ENCODE results near the gene EPHB6.

EPHB6 gene

DNA sequence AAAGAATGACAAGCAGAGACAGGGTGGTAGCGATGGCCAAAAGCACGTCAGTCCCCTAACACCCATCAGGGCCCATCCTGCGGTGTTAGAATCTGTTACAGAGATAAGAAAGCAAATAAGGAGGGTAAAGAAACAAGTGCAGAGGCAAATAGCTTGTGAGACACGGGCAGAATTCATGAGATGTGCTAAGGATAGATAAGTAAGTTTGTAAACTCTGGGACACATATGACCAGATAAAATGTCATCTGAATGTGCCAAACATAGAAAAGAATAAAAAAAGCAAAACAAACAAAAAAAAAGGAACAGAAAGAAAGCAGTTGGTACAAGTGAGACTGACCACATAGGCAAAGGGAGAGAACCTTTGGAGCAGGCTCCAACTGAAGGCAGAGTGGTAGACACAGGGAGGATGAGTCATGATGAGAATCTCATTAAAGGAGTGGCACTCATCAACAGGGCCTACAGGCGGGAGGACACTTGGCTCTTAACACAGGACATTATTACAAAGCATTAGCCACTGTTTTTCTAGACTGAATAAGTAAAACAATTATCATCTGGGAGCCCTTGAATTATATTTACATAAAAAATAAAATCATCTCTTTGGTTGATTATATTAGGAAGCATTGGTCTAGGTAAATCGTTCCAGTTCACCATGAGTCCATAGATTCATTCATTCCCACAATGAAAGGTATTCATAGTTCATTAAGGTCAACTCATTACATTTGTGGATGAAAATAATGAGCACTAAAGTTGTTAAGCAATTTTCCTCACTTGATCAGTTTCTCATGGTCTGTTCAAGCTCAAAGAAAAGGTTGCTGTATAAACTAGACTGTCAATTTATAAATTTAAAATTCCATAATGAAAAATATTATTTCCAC lies 21.5 kb upstream of the EPHB6 start:
- Histone ChIP-seq H3K27me3 (ENCODE audit: control insufficient read depth in 1 of 2, insufficient read depth in 2 of 2, low read length in 2 of 2) (peaks cover 0 to 2% of the 10 kb centered on the region in 2 donors), H3K27ac (ENCODE audit: low read depth, low read length) (no peak overlapping the region), H3K9me3 (ENCODE audit: control insufficient read depth in 1 of 2, low read length in 2 of 2) (no peaks in the 10 kb centered on the region), H3K36me3 (ENCODE audit: control insufficient read depth in 1 of 2, insufficient read depth in 2 of 2, low read length in 2 of 2) (no peaks in the 10 kb centered on the region), H3K9ac (ENCODE audit: low read depth in 1 of 2, low read length in 2 of 2) (no peak overlapping the region), H3K4me3 (ENCODE audit: low read depth in 1 of 2, low read length in 2 of 2) (no peak overlapping the region), H3K4me1 (ENCODE audit: control insufficient read depth in 1 of 2, insufficient read depth in 2 of 2, low read length in 2 of 2) (no peaks in the 10 kb centered on the region)

DNA sequence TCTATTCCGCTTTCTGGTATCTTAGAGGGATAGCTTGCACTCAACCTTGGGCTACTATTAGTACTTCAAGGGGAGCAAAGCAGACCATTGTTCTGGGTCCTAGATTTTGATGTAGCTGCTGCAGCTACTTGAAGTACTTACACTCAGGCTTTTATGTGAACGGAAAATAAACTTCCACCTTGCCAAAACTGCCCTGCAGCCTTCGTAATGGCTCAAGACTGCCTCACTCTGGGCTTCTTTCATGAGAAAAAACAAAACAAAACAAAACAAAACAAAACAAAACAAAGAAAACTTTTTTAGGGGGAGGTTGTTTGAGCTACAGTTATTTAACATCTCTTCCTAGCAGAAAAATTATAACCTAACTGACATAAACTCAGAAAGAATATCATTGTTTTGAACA lies 19.4 kb upstream of the EPHB6 start:
- Histone ChIP-seq H3K9ac (ENCODE audit: low read depth in 1 of 2, low read length in 2 of 2) (no peak overlapping the region), H3K36me3 (ENCODE audit: control insufficient read depth in 1 of 2, insufficient read depth in 2 of 2, low read length in 2 of 2) (no peaks in the 10 kb centered on the region), H3K4me3 (ENCODE audit: low read depth in 1 of 2, low read length in 2 of 2) (no peak overlapping the region), H3K27ac (ENCODE audit: low read depth, low read length) (no peak overlapping the region), H3K4me1 (ENCODE audit: control insufficient read depth in 1 of 2, insufficient read depth in 2 of 2, low read length in 2 of 2) (no peaks in the 10 kb centered on the region), H3K27me3 (ENCODE audit: control insufficient read depth in 1 of 2, insufficient read depth in 2 of 2, low read length in 2 of 2) (no peaks in the 10 kb centered on the region), H3K9me3 (ENCODE audit: control insufficient read depth in 1 of 2, low read length in 2 of 2) (no peaks in the 10 kb centered on the region)

DNA sequence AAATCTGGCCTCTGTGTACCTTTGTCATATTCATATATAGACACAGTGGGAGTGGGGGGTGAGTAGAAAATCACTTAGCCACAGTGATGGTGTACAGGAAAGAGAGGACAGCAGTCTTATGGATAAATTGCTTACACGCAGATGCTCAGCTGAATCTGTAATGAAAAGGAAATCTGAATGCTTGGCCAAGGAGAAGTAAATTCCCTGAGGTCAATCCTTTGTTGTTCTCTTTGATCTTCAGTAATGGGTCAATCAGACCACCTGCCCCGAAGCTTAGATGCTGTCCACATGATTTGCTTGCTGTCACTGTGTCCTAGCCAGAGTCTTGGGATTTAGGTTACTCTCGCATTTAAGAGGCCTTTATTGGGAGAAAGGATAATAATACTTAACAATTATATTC lies 18.4 kb upstream of the EPHB6 start:
- H3K9me3 ChIP-seq (ENCODE audit: control insufficient read depth in 1 of 2, low read length in 2 of 2) = no peaks in the 10 kb centered on the region
- no peaks in the 10 kb centered on the region for H3K27me3 ChIP-seq (ENCODE audit: control insufficient read depth in 1 of 2, insufficient read depth in 2 of 2, low read length in 2 of 2)
- H3K4me3 ChIP-seq (ENCODE audit: low read depth in 1 of 2, low read length in 2 of 2) = no peak overlapping the region
- H3K9ac ChIP-seq (ENCODE audit: low read depth in 1 of 2, low read length in 2 of 2) = no peak overlapping the region
- H3K27ac ChIP-seq (ENCODE audit: low read depth, low read length) = no peak overlapping the region
- no peaks in the 10 kb centered on the region for H3K4me1 ChIP-seq (ENCODE audit: control insufficient read depth in 1 of 2, insufficient read depth in 2 of 2, low read length in 2 of 2)
- no peaks in the 10 kb centered on the region for H3K36me3 ChIP-seq (ENCODE audit: control insufficient read depth in 1 of 2, insufficient read depth in 2 of 2, low read length in 2 of 2)

DNA sequence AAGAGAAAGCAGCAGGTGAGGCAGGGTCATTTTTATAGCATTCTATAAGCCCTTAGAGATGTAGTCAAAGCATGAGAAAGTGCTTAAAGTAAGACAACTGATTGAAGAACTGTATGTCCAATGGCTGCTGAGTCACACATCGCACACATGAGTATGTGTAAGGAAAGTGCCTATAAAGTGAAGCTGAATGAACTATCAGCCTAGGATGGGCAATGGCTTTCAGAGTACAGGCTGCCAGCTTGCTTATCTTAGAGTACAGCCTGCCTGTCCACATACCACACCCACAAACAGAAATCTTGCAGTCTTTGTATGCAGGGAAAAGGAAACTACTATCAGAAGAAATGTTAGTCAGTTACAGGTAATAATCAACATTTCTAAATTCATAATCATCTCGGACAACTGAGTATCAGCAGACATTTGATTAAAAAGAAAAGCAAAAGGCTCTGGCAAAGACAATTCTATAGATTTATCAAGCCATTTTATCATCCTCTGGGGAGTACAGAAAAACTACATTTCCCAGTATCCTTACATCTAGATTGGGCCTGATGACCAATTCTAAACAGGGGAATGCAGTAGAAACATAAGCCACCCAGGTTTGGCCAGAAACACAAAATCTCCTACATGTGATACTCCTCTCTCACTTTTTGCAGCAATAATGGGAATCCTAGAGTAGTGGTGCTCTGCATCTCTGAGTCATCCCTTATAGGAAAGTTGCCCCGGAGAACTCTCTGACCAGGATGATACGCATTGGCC lies 16.2 kb upstream of the EPHB6 start:
- Histone ChIP-seq H3K27me3 (ENCODE audit: control insufficient read depth in 1 of 2, insufficient read depth in 2 of 2, low read length in 2 of 2) (no peaks in the 10 kb centered on the region), H3K4me3 (ENCODE audit: low read depth in 1 of 2, low read length in 2 of 2) (no peak overlapping the region), H3K36me3 (ENCODE audit: control insufficient read depth in 1 of 2, insufficient read depth in 2 of 2, low read length in 2 of 2) (no peaks in the 10 kb centered on the region), H3K9me3 (ENCODE audit: control insufficient read depth in 1 of 2, low read length in 2 of 2) (no peaks in the 10 kb centered on the region), H3K9ac (ENCODE audit: low read depth in 1 of 2, low read length in 2 of 2) (no peak overlapping the region), H3K4me1 (ENCODE audit: control insufficient read depth in 1 of 2, insufficient read depth in 2 of 2, low read length in 2 of 2) (peaks cover 0 to 10% of the 10 kb centered on the region in 2 donors), H3K27ac (ENCODE audit: low read depth, low read length) (no peak overlapping the region)

DNA sequence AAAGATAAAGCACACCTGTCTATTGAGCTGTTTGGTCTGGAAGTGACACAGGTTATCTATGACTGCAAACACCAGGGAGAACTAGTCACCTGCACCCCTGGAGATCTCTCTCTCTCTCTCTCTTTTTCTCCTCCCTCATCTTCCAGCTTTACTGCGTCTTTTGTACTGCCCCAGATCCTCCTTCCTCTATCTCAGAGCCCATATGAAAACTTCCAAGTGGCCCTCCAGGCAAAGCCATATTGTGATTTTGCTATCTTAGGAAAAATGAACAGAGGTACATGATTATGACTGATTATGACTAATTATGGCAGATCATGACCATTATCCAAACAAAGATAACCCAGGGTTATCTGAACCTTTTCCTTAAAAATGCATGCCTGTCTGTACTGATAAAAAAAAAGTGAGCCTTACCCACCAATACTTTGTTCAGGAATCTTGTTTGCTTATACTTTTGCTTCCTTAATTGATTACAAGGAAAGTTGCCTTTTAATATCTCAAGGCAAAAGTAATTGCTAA lies 12.6 kb upstream of the EPHB6 start:
- Histone ChIP-seq H3K9me3 (ENCODE audit: control insufficient read depth in 1 of 2, low read length in 2 of 2) (no peaks in the 10 kb centered on the region), H3K36me3 (ENCODE audit: control insufficient read depth in 1 of 2, insufficient read depth in 2 of 2, low read length in 2 of 2) (no peaks in the 10 kb centered on the region), H3K4me3 (ENCODE audit: low read depth in 1 of 2, low read length in 2 of 2) (no peak overlapping the region), H3K27me3 (ENCODE audit: control insufficient read depth in 1 of 2, insufficient read depth in 2 of 2, low read length in 2 of 2) (no peaks in the 10 kb centered on the region), H3K27ac (ENCODE audit: low read depth, low read length) (no peak overlapping the region), H3K4me1 (ENCODE audit: control insufficient read depth in 1 of 2, insufficient read depth in 2 of 2, low read length in 2 of 2) (peaks cover 0 to 10% of the 10 kb centered on the region in 2 donors), H3K9ac (ENCODE audit: low read depth in 1 of 2, low read length in 2 of 2) (no peak overlapping the region)

DNA sequence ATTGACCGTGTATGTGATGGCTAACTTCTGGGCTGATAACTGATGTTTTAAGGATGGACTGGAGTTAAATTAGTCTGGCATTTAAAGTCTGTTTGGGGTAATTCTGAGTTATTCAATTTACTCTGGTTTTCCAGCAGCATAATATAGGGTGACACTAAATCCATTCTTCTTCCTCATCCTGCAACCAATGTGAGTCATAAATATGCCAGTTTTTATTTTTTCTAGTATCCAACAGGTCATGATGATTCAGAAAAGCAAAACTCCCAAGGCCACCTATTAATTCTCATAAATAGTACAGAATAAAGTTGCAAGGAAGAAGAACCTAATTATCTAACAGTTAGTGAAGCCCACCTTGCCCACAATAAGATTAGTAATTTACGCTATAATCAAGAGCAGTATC lies 7.5 kb upstream of the EPHB6 start:
- Histone ChIP-seq H3K4me1 (ENCODE audit: control insufficient read depth in 1 of 2, insufficient read depth in 2 of 2, low read length in 2 of 2) (peaks cover 0 to 4% of the 10 kb centered on the region in 2 donors), H3K4me3 (ENCODE audit: low read depth in 1 of 2, low read length in 2 of 2) (no peak overlapping the region), H3K36me3 (ENCODE audit: control insufficient read depth in 1 of 2, insufficient read depth in 2 of 2, low read length in 2 of 2) (no peaks in the 10 kb centered on the region), H3K9me3 (ENCODE audit: control insufficient read depth in 1 of 2, low read length in 2 of 2) (no peaks in the 10 kb centered on the region), H3K27ac (ENCODE audit: low read depth, low read length) (no peak overlapping the region), H3K9ac (ENCODE audit: low read depth in 1 of 2, low read length in 2 of 2) (no peak overlapping the region), H3K27me3 (ENCODE audit: control insufficient read depth in 1 of 2, insufficient read depth in 2 of 2, low read length in 2 of 2) (peaks cover 0 to 4% of the 10 kb centered on the region in 2 donors)

DNA sequence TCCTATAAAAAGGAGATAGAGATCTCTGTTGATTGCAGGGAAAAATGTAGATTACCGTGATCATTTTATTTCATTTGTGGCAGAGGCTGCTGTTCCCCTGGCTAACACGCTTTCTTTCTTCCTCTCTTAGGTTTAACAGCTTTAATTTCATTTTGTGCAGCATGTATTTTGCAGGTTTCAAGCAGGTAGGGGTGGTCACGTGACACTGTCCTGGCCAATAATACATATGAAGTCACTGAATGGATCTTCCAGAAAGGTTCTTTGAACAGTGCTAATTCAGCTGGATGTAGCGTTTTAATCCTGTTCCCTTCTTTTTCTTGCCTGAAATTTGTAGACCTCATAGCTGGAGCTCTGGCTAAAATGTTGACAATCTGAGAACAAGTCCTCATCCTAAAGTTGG lies 3.6 kb upstream of the EPHB6 start:
- Histone ChIP-seq H3K36me3 (ENCODE audit: control insufficient read depth in 1 of 2, insufficient read depth in 2 of 2, low read length in 2 of 2) (no peaks in the 10 kb centered on the region), H3K27ac (ENCODE audit: low read depth, low read length) (no peak overlapping the region), H3K27me3 (ENCODE audit: control insufficient read depth in 1 of 2, insufficient read depth in 2 of 2, low read length in 2 of 2) (peaks cover 0 to 4% of the 10 kb centered on the region in 2 donors), H3K4me3 (ENCODE audit: low read depth in 1 of 2, low read length in 2 of 2) (no peak overlapping the region), H3K4me1 (ENCODE audit: control insufficient read depth in 1 of 2, insufficient read depth in 2 of 2, low read length in 2 of 2) (peaks cover 0 to 16% of the 10 kb centered on the region in 2 donors), H3K9me3 (ENCODE audit: control insufficient read depth in 1 of 2, low read length in 2 of 2) (no peaks in the 10 kb centered on the region), H3K9ac (ENCODE audit: low read depth in 1 of 2, low read length in 2 of 2) (no peak overlapping the region)

DNA sequence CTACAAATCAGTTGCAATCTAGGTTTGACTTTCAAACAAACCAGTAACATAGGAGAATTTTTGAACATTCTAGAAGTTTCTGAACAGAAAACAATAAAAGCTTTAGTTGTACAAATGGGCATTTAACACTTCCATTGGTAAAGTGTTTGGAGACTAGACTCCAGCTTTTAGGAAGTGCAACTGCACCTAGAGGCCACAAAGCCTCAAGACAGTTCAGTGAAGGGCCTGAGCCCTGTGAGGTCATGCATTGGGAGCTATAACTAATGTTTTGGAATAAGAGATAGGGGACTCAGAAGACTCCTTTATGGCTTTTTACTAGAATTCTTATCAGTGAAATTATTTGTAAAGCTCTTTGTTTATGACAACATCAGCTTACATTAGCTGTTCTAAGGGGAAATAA lies 3.0 kb upstream of the EPHB6 start:
- H3K4me3 ChIP-seq (ENCODE audit: low read depth in 1 of 2, low read length in 2 of 2) = no peak overlapping the region
- H3K27ac ChIP-seq (ENCODE audit: low read depth, low read length) = no peak overlapping the region
- no peaks in the 10 kb centered on the region for H3K36me3 ChIP-seq (ENCODE audit: control insufficient read depth in 1 of 2, insufficient read depth in 2 of 2, low read length in 2 of 2)
- no peak overlapping the region for H3K9ac ChIP-seq (ENCODE audit: low read depth in 1 of 2, low read length in 2 of 2)
- H3K9me3 ChIP-seq (ENCODE audit: control insufficient read depth in 1 of 2, low read length in 2 of 2) = no peaks in the 10 kb centered on the region
- peaks cover 0 to 4% of the 10 kb centered on the region in 2 donors for H3K27me3 ChIP-seq (ENCODE audit: control insufficient read depth in 1 of 2, insufficient read depth in 2 of 2, low read length in 2 of 2)
- H3K4me1 ChIP-seq (ENCODE audit: control insufficient read depth in 1 of 2, insufficient read depth in 2 of 2, low read length in 2 of 2) = peaks cover 0 to 16% of the 10 kb centered on the region in 2 donors

DNA sequence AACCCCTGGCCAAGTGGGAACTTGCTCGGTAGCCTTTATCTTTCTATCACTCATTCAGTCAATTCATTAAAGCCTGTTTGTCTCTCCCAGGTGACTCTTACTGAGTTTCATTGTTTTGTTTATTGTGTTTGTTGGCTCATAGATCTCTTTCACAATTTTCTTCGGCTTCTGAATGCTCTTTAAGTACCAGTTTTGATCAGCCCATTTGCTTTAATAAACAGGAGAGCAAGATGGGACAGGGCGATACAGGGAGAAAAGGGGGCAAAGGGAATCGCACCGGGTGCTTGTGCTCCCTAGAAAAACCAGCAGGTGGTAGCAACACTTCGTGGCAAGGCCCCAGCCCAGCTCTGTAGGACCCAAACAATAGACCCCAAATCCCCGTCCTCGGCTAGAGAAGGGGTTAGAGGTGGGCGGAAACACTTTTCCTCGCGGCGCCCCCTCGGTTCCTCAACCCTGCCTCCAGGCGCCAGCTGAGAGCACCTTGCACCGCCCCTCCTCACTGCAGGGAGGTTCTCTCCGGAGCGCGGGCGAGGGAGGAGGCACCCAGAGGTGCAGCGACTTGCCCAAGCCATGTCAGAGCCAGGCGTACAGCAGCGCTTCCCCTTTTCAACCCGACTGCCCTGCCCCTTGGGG lies 1.0 kb upstream of the EPHB6 start:
- Histone ChIP-seq H3K4me1 (ENCODE audit: control insufficient read depth in 1 of 2, insufficient read depth in 2 of 2, low read length in 2 of 2) (peaks cover 0 to 16% of the 10 kb centered on the region in 2 donors), H3K9me3 (ENCODE audit: control insufficient read depth in 1 of 2, low read length in 2 of 2) (no peaks in the 10 kb centered on the region), H3K4me3 (ENCODE audit: low read depth in 1 of 2, low read length in 2 of 2) (peak overlapping the region; percentile 82 to 86), H3K27ac (ENCODE audit: low read depth, low read length) (no peak overlapping the region), H3K36me3 (ENCODE audit: control insufficient read depth in 1 of 2, insufficient read depth in 2 of 2, low read length in 2 of 2) (no peaks in the 10 kb centered on the region), H3K27me3 (ENCODE audit: control insufficient read depth in 1 of 2, insufficient read depth in 2 of 2, low read length in 2 of 2) (peaks cover 0 to 4% of the 10 kb centered on the region in 2 donors), H3K9ac (ENCODE audit: low read depth in 1 of 2, low read length in 2 of 2) (peak overlapping the region; percentile 36 to 72)

Measured in duodenal mucosa (tissue), 2 donors.